NCI-H82 (cell line): ENCODE measurements around the gene NAGLU.

Source experiments
- DNase-seq: peaks from one replicate; lab custom pipeline; 2025; lab: John Stamatoyannopoulos, UW

NAGLU gene

GRCh38 chr17:42536048-42536371 lies at the start of gene NAGLU:
TSS of gene NAGLU (plus strand) at chr17:42536241. CDS start at chr17:42536273, 32 bp downstream.
- peak; percentile 97 for DNase-seq

- DNase-seq, result no peak
Observed at GRCh38 chr17:42488032-42488431, 48.0 kb upstream of the NAGLU start.

- DNase-seq, result no peak
Observed at GRCh38 chr17:42493319-42493718, 42.7 kb upstream of the NAGLU start.

- DNase-seq, result no peak
Observed at GRCh38 chr17:42494673-42495072, 41.4 kb upstream of the NAGLU start.

- DNase-seq, result no peak
Observed at GRCh38 chr17:42498828-42499227, 37.2 kb upstream of the NAGLU start.

GRCh38 chr17:42502091-42502490 lies 34.0 kb upstream of the NAGLU start:
- no peak for DNase-seq

GRCh38 chr17:42502926-42503325 lies 33.1 kb upstream of the NAGLU start:
- DNase-seq, result no peak

GRCh38 chr17:42507671-42508070 lies 28.4 kb upstream of the NAGLU start:
- no peak for DNase-seq

GRCh38 chr17:42508426-42509165 lies 27.4 kb upstream of the NAGLU start:
- no peak for DNase-seq

- no peak for DNase-seq
Observed at GRCh38 chr17:42509409-42509808, 26.6 kb upstream of the NAGLU start.

GRCh38 chr17:42509841-42510240 lies 26.2 kb upstream of the NAGLU start:
- no peak for DNase-seq

GRCh38 chr17:42512246-42512645 lies 23.8 kb upstream of the NAGLU start:
- no peak for DNase-seq

- no peak for DNase-seq
Observed at GRCh38 chr17:42512733-42513251, 23.2 kb upstream of the NAGLU start.

- DNase-seq, result no peak
Observed at GRCh38 chr17:42513686-42514085, 22.4 kb upstream of the NAGLU start.

GRCh38 chr17:42514279-42514678 lies 21.8 kb upstream of the NAGLU start:
- DNase-seq, result no peak

- no peak for DNase-seq
Observed at GRCh38 chr17:42514867-42515266, 21.2 kb upstream of the NAGLU start.

GRCh38 chr17:42517516-42517915 lies 18.5 kb upstream of the NAGLU start:
- DNase-seq, result peak; percentile 84

GRCh38 chr17:42518046-42518754 lies 17.8 kb upstream of the NAGLU start:
- peak; percentile 78 for DNase-seq

- peak; percentile 75 for DNase-seq
Observed at GRCh38 chr17:42518755-42519545, 17.1 kb upstream of the NAGLU start.

- no peak for DNase-seq
Observed at GRCh38 chr17:42519546-42520491, 16.2 kb upstream of the NAGLU start.

GRCh38 chr17:42520540-42520951 lies 15.5 kb upstream of the NAGLU start:
- DNase-seq, result peak; percentile 20
